GM23338 (cell line): ENCODE data around the gene NDST3. TPM values are rescaled to one million over a fixed set of nuclear protein-coding genes. Genes with fewer than 3 reads are reported as not detected.

Experiments
- ATAC-seq: fragments of 200-7000 bp; cut with Tn5 transposase; 3 replicates; pipeline ENCODE4 v1.9.1; 2020
- DNase-seq: peaks from one replicate; pipeline ENCODE4 v3.0.0-alpha.2; 2015; ENCODE audit warnings: low spot score
- H2AFZ ChIP-seq: fragments of 200-600 bp; sonication (generic); 2 replicates; pipeline ENCODE4 v1.8.0; 2016; ENCODE audit warnings: antibody characterized with exemption, mild to moderate bottlenecking, moderate library complexity
- H3F3A ChIP-seq: fragments of 200-600 bp; sonication (generic); replicated peaks from 2 replicates; pipeline ENCODE4 v1.8.0; 2017; ENCODE audit warnings: antibody characterized with exemption, mixed run types, low read depth
- H3K27ac ChIP-seq: fragments of 200-600 bp; sonication (generic); 2 replicates; pipeline ENCODE4 v1.6.1; 2016; ENCODE audit warnings: low read depth
- H3K27me3 ChIP-seq: fragments of 200-600 bp; sonication (generic); 2 replicates; pipeline ENCODE4 v1.8.0; 2016; ENCODE audit warnings: mild to moderate bottlenecking, mixed run types, moderate library complexity; ENCODE audit not compliant: insufficient read depth
- H3K36me3 ChIP-seq: fragments of 200-600 bp; sonication (generic); 2 replicates; pipeline ENCODE4 v1.8.0; 2016; ENCODE audit warnings: mild to moderate bottlenecking; ENCODE audit not compliant: insufficient read depth
- H3K4me1 ChIP-seq: fragments of 200-600 bp; sonication (generic); 2 replicates; pipeline ENCODE4 v1.8.0; 2016; ENCODE audit warnings: mild to moderate bottlenecking, moderate library complexity; ENCODE audit not compliant: insufficient read depth
- H3K4me2 ChIP-seq: fragments of 200-600 bp; sonication (generic); 2 replicates; pipeline ENCODE4 v1.7.1; 2017; ENCODE audit warnings: mixed run types
- H3K4me3 ChIP-seq: fragments of 200-600 bp; sonication (generic); 2 replicates; pipeline ENCODE4 v1.6.1; 2016; ENCODE audit warnings: mixed run types
- H3K79me2 ChIP-seq: fragments of 200-600 bp; sonication (generic); replicated peaks from 2 replicates; pipeline ENCODE4 v1.8.0; 2017; ENCODE audit warnings: mild to moderate bottlenecking; ENCODE audit not compliant: insufficient read depth
- H3K9me2 ChIP-seq: fragments of 200-600 bp; sonication (generic); 2 replicates; pipeline ENCODE4 v1.8.0; 2017; ENCODE audit not compliant: insufficient read depth
- H4K20me1 ChIP-seq: fragments of 200-600 bp; sonication (generic); replicated peaks from 2 replicates; pipeline ENCODE4 v1.8.0; 2017; ENCODE audit warnings: mild to moderate bottlenecking; ENCODE audit not compliant: insufficient read depth
- H3K27ac Mint-ChIP-seq: 2 replicates; pipeline ENCODE4 v1.8.0; 2020; ENCODE audit warnings: inconsistent platforms, mild to moderate bottlenecking, moderate library complexity, mixed read lengths
- H3K27me3 Mint-ChIP-seq: 3 replicates; pipeline ENCODE4 v1.8.0; 2022; ENCODE audit warnings: low read depth, mild to moderate bottlenecking, moderate library complexity, mixed read lengths, inconsistent platforms; ENCODE audit not compliant: insufficient read depth, poor library complexity
- H3K36me3 Mint-ChIP-seq: 3 replicates; pipeline ENCODE4 v1.8.0; 2021; ENCODE audit warnings: low read depth, mild to moderate bottlenecking, inconsistent platforms, moderate library complexity, mixed read lengths
- H3K4me1 Mint-ChIP-seq: 3 replicates; pipeline ENCODE4 v1.8.0; 2020; ENCODE audit warnings: mild to moderate bottlenecking, inconsistent platforms, mixed read lengths
- H3K4me3 Mint-ChIP-seq: 3 replicates; pipeline ENCODE4 v1.8.0; 2021; ENCODE audit warnings: moderate library complexity, mild to moderate bottlenecking, inconsistent platforms, mixed read lengths
- H3K9me3 Mint-ChIP-seq: 3 replicates; pipeline ENCODE4 v1.8.0; 2020; ENCODE audit warnings: moderate library complexity, mild to moderate bottlenecking, inconsistent platforms, mixed read lengths
- CREB1 ChIP-seq: fragments of 250-450 bp; sonication (Bioruptor Pico); IDR thresholded peaks from 2 replicates; pipeline ENCODE4 v1.5.0; 2020; ENCODE audit warnings: low read depth, mild to moderate bottlenecking, moderate library complexity
- EZH2 ChIP-seq: fragments of 200-600 bp; sonication (generic); IDR thresholded peaks from one replicate; pipeline ENCODE4 v1.8.0; 2017; ENCODE audit warnings: antibody characterized with exemption, mild to moderate bottlenecking, low read depth; ENCODE audit not compliant: unreplicated experiment
- EZH2phosphoT487 ChIP-seq: fragments of 200-600 bp; sonication (generic); IDR thresholded peaks from one replicate; pipeline ENCODE4 v1.8.1; 2018; ENCODE audit warnings: antibody characterized with exemption; ENCODE audit not compliant: unreplicated experiment
- JUNB ChIP-seq: IDR thresholded peaks from one replicate; pipeline ENCODE4 v1.6.1; 2016; ENCODE audit warnings: antibody characterized with exemption; ENCODE audit not compliant: unreplicated experiment
- NANOG ChIP-seq: IDR thresholded peaks from 2 replicates; pipeline ENCODE4 v1.6.1; 2016; ENCODE audit warnings: antibody characterized with exemption, borderline replicate concordance
- STAT1 ChIP-seq: IDR thresholded peaks from one replicate; pipeline ENCODE4 v1.6.1; 2016; ENCODE audit warnings: antibody characterized with exemption; ENCODE audit not compliant: unreplicated experiment
- ZNF114 ChIP-seq: fragments of 250-450 bp; sonication (Bioruptor Pico); IDR thresholded peaks from 2 replicates; pipeline ENCODE4 v1.5.0; 2020; ENCODE audit warnings: mild to moderate bottlenecking, moderate library complexity
- ZNF331 ChIP-seq: fragments of 250-450 bp; sonication (Bioruptor Pico); IDR thresholded peaks from 2 replicates; pipeline ENCODE4 v1.5.0; 2020; ENCODE audit warnings: low read depth, mild to moderate bottlenecking, moderate library complexity
- polyA plus RNA-seq: library from polyadenylated mRNA; unstranded; fragments of >200 nt; fragmentation: Nextera tagmentation; extraction: Ambion mirVana; gene quantifications from 2 replicates; pipeline ENCODE4 v1.2.1, GENCODE V29; 2016
- total RNA-seq: library from RNA; depleted of rRNA; stranded (reverse); fragments of >200 nt; shearing (Covaris generic); gene quantifications from 2 replicates; pipeline ENCODE4 v1.2.3, GENCODE V29; 2014
- TF ChIP-seq, protein P1 (sequence below): IDR thresholded peaks from one replicate; pipeline ENCODE4 v1.6.1; 2018; ENCODE audit warnings: antibody characterized with exemption; ENCODE audit not compliant: unreplicated experiment
- TF ChIP-seq, protein P2 (sequence below): IDR thresholded peaks from 2 replicates; pipeline ENCODE4 v1.6.1; 2016; ENCODE audit warnings: antibody characterized with exemption
- TF ChIP-seq, protein P3 (sequence below), 2 experiments: fragments of 200-600 bp in 1 of 2; sonication (generic) in 1 of 2; conservative IDR thresholded peaks; 2 replicates each; pipeline versions ENCODE4 v1.5.1 to v1.6.1; 2016 to 2017; ENCODE audit warnings: antibody characterized with exemption in 2 of 2, low read depth in 2 of 2, mild to moderate bottlenecking in 2 of 2, moderate library complexity in 1 of 2

Gene NDST3
- total and polyA plus RNA-seq, 2 experiments from 2014 or later: 0.19 to 0.56 TPM

DNA sequence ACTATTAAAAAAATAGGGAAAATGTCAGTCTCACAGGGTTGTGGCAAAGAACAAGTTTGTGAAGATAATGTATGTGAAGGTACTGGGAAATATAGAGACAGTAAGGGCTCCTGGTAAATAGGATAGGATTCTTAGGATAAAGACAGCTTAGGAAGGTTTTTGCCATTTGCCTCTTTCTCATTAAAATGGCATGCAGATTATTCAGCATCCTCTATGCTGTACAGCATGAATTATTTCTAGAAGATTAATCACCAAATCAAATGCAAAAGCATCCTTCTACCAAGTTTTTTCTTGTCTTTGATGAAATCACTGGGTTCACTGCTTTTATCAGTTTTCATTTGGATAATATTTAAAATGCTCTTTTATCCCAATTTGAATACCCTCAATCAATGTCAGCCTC lies 142.8 kb downstream of the NDST3 start:
- H3K36me3 Mint-ChIP-seq: no peaks in the 10 kb centered on the region
- H3K4me3 Mint-ChIP-seq: no peak overlapping the region
- Histone ChIP-seq H3K27me3 (no peaks in the 10 kb centered on the region), H3K79me2 (no peaks in the 10 kb centered on the region), H4K20me1 (no peaks in the 10 kb centered on the region), H2AFZ (no peak overlapping the region), H3F3A (no peaks in the 10 kb centered on the region), H3K4me1 (no peaks in the 10 kb centered on the region), H3K27ac (no peak overlapping the region), H3K36me3 (no peaks in the 10 kb centered on the region), H3K9me2 (no peaks in the 10 kb centered on the region), H3K4me3 (no peak overlapping the region), H3K4me2 (no peak overlapping the region)
- TF ChIP-seq, protein P1, sequence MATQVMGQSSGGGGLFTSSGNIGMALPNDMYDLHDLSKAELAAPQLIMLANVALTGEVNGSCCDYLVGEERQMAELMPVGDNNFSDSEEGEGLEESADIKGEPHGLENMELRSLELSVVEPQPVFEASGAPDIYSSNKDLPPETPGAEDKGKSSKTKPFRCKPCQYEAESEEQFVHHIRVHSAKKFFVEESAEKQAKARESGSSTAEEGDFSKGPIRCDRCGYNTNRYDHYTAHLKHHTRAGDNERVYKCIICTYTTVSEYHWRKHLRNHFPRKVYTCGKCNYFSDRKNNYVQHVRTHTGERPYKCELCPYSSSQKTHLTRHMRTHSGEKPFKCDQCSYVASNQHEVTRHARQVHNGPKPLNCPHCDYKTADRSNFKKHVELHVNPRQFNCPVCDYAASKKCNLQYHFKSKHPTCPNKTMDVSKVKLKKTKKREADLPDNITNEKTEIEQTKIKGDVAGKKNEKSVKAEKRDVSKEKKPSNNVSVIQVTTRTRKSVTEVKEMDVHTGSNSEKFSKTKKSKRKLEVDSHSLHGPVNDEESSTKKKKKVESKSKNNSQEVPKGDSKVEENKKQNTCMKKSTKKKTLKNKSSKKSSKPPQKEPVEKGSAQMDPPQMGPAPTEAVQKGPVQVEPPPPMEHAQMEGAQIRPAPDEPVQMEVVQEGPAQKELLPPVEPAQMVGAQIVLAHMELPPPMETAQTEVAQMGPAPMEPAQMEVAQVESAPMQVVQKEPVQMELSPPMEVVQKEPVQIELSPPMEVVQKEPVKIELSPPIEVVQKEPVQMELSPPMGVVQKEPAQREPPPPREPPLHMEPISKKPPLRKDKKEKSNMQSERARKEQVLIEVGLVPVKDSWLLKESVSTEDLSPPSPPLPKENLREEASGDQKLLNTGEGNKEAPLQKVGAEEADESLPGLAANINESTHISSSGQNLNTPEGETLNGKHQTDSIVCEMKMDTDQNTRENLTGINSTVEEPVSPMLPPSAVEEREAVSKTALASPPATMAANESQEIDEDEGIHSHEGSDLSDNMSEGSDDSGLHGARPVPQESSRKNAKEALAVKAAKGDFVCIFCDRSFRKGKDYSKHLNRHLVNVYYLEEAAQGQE: no peak
- TF ChIP-seq ZNF331 (CRISPR knock-in tag): no peak
- TF ChIP-seq EZH2phosphoT487: no peak
- TF ChIP-seq ZNF114: no peak
- TF ChIP-seq EZH2: no peak
- TF ChIP-seq, protein P2, sequence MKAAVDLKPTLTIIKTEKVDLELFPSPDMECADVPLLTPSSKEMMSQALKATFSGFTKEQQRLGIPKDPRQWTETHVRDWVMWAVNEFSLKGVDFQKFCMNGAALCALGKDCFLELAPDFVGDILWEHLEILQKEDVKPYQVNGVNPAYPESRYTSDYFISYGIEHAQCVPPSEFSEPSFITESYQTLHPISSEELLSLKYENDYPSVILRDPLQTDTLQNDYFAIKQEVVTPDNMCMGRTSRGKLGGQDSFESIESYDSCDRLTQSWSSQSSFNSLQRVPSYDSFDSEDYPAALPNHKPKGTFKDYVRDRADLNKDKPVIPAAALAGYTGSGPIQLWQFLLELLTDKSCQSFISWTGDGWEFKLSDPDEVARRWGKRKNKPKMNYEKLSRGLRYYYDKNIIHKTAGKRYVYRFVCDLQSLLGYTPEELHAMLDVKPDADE: no peak
- no peak for TF ChIP-seq CREB1 (CRISPR knock-in tag)
- TF ChIP-seq STAT1: no peak
- TF ChIP-seq, protein P3, sequence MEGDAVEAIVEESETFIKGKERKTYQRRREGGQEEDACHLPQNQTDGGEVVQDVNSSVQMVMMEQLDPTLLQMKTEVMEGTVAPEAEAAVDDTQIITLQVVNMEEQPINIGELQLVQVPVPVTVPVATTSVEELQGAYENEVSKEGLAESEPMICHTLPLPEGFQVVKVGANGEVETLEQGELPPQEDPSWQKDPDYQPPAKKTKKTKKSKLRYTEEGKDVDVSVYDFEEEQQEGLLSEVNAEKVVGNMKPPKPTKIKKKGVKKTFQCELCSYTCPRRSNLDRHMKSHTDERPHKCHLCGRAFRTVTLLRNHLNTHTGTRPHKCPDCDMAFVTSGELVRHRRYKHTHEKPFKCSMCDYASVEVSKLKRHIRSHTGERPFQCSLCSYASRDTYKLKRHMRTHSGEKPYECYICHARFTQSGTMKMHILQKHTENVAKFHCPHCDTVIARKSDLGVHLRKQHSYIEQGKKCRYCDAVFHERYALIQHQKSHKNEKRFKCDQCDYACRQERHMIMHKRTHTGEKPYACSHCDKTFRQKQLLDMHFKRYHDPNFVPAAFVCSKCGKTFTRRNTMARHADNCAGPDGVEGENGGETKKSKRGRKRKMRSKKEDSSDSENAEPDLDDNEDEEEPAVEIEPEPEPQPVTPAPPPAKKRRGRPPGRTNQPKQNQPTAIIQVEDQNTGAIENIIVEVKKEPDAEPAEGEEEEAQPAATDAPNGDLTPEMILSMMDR (conservative IDR thresholded peaks at IDR 0.05; ENCODE audit: low read depth in 2 of 2): no peak
- no peak for TF ChIP-seq NANOG
- H3K9me3 Mint-ChIP-seq: no peaks in the 10 kb centered on the region
- DNase-seq: no peak
- no peak for ATAC-seq
- no peaks in the 10 kb centered on the region; the same call in 2 of the 3 replicates for H3K4me1 Mint-ChIP-seq
- no peaks in the 10 kb centered on the region for H3K27me3 Mint-ChIP-seq
- no peak overlapping the region for H3K27ac Mint-ChIP-seq

DNA sequence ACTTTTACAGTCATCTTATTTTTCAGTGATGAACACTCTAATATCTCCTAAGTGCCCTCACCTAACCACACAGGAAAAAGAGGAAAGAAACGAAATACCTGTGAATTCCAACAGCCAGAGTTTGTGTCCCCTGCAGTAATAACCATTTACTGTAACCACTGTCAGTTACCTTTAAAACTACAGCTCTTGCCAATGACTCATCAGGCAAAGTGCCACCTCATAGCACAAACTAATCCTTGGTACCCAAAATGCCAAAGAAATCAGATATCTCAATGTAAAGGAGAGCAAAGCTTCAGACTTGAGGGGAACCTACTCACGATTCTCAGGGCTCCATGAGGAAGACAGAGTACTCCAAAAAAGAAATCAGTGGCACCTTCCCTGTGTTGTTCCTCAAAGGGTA lies 146.5 kb downstream of the NDST3 start:
- Histone ChIP-seq H3K27me3 (no peaks in the 10 kb centered on the region), H3K27ac (no peak overlapping the region), H3K4me3 (no peak overlapping the region), H3F3A (no peaks in the 10 kb centered on the region), H3K9me2 (no peaks in the 10 kb centered on the region), H3K36me3 (no peaks in the 10 kb centered on the region), H4K20me1 (no peaks in the 10 kb centered on the region), H3K4me1 (no peaks in the 10 kb centered on the region), H2AFZ (no peak overlapping the region), H3K4me2 (no peak overlapping the region), H3K79me2 (no peaks in the 10 kb centered on the region)
- no peaks in the 10 kb centered on the region for H3K36me3 Mint-ChIP-seq
- no peaks in the 10 kb centered on the region; the same call in 2 of the 3 replicates for H3K4me1 Mint-ChIP-seq
- ATAC-seq: no peak
- H3K27me3 Mint-ChIP-seq: no peaks in the 10 kb centered on the region
- TF ChIP-seq JUNB (no peak), NANOG (no peak), EZH2 (no peak), ZNF114 (no peak)
- TF ChIP-seq, protein P2: no peak
- no peaks in the 10 kb centered on the region for H3K9me3 Mint-ChIP-seq
- H3K27ac Mint-ChIP-seq: no peak overlapping the region
- DNase-seq: no peak
- H3K4me3 Mint-ChIP-seq: no peak overlapping the region
